ENCODE measurements around the gene TAF5L.

DNA sequence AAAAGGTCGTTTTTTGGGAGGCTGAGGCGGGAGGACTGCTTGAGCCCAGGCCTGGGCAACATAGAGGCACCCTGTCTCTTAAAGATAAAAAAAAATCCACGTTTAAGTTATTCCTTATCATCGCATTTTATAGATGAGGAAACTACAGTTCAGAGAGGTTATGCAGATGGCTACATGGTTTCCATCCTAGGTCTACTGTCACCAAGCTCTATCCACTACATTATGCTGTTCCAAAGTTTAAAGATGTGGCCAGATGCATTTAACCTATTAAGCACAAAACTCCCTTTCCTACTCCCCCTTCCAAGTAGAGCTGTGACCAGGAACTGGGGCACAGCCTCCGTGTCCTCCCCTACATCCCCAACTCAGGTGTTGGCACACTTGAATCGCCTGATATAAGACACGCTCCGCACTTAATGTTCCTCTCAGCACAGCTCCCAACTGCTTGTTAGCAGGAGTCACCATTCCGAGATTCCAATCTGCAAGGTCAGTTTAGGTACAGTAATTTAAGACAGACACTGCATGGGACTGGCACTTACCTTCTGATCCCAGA, 1.3 kb downstream of the TAF5L start:
- TF ChIP-seq EZH2 (IDR thresholded peaks at IDR 0.05; ENCODE audit: insufficient read depth, poor library complexity, severe bottlenecking) (no peak), EZH2phosphoT487 (IDR thresholded peaks at IDR 0.05; ENCODE audit: insufficient read depth, low read depth) (no peak)
